ENCODE data around the gene DIP2C.
"Not testable (repeated sequence)": the region's sequence is repeated elsewhere in the genome, so short reads cannot be mapped to it uniquely, and the experiment has no call there.

DIP2C gene

DNA sequence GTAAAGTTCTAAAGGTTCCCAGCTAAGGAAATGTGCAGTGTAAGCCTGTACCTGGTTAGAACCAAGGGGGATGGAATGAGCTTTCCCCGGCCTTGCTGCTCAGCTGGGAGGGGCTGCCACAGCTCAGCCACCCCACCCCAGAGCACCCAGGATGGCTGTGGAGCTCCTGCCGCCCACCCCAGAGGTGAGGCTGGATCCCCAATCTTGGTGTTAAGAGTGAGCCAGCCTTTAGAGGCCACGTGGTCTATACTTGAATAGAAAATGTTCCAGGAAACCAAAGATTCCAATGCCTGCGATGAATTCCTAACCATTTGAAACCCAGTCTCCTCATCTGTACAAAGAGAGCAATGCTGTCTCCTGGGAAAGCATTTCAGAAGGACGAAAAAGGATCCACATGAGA, 16.5 kb downstream of the DIP2C start:
- DNase-seq: no peak

DNA sequence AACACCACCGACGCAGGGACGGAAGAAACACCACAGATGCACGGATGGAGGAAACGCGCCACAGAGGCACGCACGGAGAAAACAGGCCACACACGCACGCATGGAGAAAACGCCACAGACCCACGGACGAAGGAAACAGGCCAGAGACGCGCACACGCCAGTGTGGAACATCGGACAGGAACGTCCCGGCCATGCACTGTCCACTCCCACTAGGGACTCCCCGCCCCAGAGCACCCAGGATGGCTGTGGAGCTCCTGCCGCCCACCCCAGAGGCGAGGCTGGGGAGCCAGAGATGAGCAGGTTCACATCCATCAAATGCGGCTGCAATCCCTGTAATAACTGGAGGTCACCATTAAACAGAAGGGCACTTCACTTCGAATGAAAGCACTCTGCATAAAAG, 17.3 kb downstream of the DIP2C start:
- DNase-seq: no peak

DNA sequence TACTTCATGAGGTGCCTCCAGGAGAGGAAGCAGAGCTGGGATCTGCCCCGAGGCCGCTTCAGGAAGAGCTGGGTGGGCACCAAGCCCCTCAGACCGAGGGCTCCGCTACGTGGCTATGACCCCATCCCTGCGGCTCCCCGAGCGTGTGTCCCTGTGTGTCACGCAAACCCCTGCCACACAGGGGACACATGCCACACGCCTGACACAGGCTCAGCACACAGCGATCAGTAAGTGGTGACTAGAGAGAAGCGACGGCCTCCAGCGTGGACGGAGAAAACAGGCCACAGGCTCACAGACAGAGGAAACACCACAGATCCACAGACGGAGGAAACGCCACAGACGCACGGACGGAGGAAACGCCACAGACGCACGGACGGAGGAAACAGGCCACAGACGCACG, 18.5 kb downstream of the DIP2C start:
- DNase-seq: no peak

DNA sequence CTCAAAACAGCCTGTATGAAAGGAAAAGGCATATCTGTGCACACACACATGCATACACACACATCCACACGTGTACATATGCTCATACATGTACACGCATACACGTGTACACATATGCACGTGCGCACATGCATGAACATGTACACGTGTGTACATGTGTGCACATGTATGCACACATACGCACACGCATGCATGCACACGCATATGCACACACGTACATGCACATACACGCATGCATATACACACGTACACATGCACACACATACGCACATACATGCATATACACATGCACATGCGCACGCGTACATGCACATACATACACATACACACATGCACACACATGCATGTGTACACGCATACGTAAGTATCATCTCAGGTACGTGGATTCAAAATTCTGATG, 19.4 kb downstream of the DIP2C start:
- no peak for DNase-seq

DNA sequence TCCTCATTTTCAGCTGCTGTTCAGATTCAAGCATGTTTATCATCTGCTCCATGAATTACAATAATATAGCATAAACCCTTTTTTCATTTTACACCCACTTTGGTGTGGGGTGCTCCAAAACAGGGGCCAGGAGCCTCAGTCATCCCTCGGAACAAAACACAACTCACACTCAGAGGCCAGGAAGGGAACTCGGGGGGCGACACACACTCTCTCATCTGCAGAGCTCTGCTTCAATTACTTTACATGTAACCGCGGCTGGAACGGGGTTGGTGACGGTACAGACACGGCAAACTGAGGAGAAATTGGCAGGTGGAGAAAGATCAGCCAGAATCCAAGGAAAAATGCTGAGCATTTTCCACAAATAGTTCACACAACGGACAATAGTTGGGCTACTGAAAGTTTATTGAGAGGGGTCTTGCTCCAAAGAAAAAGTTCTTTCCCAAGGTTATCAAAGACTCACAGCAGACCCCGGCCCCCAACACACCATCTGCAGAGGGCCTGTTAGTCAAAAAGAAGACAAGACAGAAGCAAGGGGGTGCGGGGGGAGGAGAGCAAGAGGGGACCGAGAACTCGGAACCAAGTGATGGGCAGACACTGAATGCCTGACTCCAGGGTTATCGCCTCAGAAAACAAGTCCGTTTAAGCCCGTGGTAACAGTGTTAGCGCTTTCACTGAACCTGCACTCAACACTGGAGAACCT, 20.5 kb downstream of the DIP2C start:
- DNase-seq: no peak

DNA sequence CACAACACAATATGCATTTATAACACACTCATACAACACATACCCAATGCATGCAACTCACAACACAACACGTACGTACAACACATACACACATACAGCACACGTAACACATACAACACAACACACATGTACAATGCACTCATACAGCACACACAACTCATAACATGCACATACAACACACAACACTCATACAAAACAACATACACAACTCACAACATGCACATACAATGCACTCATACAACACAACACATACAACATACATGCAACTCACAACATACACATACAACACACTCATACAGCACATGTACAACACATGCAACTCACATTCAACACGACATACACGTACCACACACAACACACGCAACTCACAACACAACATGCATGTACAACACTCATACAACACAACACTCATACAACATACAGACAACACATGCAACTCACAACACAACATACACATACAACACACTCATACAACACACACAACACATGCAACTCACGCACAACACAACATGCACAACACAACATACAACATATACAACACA, 21.8 kb downstream of the DIP2C start:
- no peak for DNase-seq

DNA sequence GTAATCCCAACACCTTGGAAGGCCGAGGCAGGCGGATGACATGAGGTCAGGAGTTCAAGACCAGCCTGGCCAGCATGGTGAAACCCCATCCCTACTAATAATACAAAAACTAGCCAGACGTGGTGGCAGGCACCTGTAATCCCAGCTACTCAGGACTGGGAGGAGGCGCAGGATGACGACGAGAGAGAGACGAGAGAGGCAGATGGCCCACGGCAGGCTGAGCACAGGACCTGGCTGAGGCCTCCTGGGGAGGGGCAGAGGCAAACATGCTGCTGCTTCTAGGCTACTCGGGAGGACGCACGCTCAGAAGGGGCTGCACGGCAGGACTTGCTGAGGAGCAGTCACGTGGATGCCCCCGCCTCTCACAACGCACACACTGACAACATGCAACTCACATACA, 22.4 kb downstream of the DIP2C start:
- no peak for DNase-seq

DNA sequence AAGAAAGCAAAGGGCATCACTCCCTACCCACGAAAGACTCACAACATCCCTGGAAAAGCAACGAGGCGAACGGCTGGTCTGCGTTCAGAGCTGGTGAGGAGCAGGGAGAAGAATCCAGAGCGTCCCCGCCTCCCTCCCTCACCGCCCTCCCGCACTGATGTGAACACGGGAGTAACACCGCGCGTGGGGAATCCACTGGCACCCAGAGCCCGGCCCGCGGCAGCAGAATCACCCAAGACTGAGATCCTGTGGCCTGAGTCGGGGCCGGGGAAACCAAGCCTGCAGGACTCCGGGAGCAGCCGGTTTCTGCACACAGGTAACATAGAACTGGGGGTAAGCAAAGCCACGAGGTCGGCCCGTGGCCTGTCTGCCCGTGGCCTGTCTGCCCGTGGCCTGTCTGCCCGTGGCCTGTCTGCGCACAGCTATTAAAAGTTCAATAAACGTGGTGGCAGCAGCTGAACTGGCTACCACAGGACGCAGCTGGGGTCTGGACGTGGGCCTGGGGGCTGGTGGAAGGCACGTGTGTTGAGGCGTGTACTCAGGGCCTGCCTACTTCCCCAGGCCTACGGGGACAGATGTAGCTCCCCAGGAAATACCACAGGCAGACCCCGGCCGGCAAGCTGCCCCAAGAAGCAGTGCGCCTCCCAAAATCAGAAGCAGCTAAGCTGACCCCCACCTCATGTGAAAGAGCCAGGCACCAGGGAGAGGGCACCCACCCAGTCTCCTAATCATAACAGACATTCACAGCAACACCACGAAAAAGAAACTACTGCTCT, 23.0 kb downstream of the DIP2C start:
- DNase-seq: no peak

DNA sequence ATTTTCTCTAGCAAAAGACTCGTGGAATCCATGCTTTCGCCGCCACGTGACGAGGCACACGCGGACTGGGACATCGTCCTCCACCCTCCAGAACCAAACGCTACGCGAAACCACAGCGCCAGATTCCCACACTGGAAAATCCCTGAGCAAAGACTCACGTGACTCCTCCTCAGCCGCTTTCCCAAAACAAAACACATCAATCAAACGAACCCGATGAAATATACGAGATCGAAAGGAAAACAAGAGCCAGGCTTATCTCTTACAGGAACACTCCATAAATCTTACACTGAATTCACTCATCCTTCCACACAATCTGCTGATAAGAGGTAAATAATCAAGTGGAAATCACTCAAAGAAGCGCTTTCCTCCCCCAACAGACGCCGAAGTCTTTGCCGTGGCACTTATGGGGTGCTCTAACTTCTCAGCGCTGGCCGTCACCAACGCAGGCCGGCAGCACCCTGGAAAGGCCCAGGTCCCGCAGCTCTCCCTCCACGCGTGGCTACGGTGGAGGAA, 23.8 kb downstream of the DIP2C start:
- no peak for DNase-seq

DNA sequence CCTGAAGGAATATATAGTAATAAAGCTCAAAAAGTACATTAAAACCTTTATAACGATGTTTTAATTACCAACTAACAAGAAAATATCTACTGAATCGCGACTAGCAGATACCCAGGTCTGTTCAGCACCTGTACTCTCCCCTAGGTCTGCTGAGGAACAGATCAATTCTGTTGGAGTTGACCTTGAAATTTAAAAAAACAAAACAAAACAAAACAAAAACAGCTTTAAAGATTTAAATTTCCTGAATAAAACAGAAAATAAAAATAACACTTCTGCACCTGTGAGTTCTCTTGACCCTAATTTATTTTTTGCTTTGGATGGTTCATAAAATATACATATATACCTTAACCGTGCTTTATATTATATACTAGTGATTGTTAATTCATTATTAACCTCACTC, 24.6 kb downstream of the DIP2C start:
- no peak for DNase-seq

DNA sequence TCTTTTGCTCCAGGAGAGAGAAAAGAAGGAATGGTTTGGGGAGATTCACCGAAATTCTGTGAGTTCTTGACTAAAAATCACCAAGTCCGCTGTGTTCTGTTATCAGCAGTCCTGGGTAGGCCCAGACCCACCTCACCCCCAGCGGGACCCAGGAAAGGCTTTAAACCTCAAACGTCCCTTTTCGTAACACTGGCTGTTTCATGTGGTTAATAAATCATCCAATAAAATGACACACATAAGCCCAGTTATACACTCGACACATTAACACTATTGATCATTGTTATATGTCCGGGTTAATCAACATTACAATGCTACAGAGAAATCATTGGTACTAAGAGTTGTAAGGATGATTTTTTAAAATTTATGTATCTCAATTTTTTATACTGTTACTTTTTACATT, 25.2 kb downstream of the DIP2C start:
- no peak for DNase-seq

DNA sequence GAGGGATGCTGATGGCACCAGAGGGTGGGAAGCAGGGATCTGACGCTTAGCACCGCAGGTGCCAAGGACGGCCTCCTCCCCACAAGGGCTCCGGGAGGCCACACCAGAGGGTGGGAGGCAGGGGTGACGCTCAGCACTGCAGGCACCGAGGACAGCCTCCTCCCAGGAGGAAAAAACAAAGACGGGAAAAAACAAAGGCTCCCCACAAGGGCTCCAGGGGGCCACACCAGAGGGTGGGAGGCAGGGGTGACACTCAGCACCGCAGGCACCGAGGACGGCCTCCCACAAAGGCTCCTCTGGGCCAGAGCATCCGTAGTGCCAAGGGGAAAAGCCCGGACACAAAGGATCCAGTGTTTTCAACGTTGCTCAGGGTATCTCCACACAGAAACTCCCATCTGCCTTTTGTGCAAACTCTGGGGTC, 25.6 kb downstream of the DIP2C start:
- no peak for DNase-seq

DNA sequence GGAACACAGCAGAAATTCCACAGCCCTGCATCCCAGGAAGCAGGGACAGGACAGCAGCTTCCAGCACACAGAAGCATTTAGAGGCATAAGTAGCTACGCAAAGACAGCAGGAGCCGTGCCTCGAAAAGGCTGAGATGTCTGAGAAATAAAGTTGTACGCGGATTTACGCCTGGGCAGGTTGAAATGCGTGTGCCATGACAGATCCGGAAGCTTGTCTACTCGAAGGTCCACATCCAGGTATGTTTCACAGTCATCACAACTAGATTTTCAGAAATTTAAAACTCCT, 26.1 kb downstream of the DIP2C start:
- DNase-seq: no peak

DNA sequence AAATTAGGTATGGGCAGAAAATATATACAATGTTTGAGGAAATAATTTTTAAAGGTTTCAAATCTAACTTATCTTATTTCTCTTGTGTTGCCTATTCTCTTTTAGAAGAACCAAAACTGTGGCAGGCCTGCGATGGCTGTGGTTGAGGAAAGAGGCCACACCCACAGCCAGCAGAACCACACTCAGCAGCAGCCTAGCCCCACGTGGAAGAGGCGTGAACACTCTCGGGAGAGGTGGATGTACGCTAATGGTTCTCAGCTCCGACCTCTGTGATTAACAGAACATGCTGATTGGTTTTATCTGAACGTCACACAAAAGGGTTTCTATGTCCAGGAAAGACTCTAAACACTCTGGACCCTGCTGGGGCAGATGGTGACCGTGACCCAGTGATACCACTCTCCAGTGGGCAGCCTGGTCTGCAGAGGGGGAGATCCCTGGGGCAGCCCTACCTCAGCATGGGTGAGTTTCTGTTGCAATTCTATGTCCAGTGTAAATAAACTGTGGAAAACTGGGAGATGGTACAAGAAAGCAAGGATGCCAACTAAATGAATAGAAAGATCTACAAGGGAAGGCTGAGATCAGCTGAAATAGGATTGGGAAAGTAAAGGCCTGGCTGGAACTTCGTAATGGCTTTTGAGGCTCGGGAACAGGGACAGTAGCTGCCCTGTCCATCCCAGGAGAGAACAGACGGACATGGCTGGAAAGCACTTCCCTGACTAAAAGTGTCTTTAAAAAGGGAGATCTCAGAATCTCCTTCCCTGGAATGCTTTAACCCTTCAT, 26.6 kb downstream of the DIP2C start:
- DNase-seq: no peak

DNA sequence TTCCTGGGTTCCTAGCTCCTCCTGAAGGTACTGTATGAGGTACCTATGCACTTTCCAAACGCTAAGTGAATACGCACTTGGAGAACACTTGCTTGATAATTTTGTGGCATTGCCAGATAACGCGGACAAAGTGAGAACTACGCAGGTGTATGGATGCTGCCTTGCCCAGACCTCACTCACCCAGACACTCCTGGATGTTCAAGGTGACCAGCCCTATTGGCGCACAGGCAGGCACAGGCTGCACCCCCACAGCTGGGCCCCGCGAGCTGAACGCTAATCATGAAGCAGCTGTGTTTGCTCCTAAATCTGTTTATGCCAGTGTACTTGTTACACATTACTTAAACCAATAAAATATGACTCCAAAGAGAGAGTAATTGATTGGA, 27.3 kb downstream of the DIP2C start:
- DNase-seq: no peak

DNA sequence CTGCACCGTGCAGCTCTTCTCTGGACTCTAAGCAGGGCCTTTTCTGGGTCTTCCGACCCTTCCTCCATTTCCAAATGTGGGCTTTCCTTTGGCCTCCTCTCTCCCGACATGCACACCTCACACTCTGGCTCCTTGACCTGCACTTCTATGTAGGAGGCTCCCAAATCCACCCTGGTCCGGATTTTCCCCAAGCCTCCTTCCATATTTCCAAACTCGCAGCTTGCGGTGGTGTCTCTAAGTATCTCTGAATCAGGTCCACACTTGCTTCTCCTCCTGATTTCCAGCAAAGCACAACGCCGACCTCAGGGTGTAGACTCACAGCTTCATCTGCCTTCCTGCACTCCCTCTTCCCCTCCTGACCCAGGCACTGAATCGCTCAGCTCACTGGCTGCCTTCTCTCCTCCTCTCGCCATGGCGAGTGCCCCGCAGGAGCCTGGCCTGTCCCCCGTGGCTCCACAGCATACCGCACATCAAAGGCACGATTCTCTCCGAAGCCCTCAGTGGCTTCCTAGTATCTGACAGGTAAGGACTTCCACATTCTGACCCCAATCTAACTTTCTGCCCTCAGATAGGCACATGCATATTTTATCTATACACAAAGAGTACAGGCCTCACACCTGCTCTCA, 27.8 kb downstream of the DIP2C start:
- no peak for DNase-seq

DNA sequence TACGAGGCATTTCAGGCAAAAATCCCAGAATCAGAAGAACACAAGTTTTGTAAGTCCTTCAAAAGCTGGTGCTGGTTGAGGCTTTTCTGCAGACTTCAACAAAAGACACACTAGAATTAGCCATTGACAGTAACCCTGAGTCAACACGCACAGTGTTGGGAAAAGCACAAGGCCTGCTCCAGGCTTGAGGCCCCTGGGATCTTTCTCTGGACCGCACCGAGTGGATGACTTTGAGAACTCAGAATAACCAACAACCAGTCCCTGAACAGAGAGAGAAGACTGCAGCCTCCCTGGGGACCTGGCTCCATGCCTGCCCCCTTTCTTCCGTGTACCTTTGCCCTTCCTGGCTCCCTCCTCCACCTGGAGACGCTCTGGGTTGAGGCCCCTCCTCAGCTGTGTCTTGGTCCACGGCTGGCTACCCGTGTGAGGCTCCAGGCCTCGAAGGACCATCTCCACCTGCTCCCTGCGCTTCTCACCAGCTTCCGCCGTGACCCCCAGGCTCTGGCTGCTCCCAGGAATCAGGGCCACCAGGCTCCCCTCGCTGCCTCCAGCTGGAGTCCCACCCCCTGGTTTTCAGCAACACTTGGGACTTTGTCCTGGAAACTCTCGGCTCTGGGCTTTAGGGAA, 28.4 kb downstream of the DIP2C start:
- no peak for DNase-seq

DNA sequence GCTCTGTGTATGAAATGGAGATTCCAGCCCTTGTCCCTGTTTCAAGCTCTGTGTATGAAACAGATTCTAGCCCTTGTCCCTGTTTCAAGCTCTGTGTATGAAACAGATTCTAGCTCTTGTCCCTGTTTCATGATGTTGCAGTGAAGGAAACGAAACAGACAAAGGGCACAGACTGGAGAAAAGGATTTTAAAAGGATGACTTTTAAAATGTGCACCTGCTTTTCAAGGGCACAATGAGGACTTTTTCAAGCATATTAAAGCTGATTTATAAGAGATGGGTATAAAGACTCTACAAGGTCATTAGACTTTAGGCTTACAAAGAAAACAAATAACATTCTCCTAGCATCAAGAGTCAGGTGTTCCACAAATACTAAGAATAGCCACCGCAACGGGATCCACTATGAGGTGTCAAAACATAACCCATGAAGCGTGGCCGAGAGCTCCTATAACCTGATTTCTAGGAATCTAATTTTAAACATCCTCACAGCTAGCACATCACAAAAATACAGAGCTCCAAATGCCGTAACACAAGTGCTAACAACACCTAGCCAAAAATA, 29.0 kb downstream of the DIP2C start:
- DNase-seq: no peak

DNA sequence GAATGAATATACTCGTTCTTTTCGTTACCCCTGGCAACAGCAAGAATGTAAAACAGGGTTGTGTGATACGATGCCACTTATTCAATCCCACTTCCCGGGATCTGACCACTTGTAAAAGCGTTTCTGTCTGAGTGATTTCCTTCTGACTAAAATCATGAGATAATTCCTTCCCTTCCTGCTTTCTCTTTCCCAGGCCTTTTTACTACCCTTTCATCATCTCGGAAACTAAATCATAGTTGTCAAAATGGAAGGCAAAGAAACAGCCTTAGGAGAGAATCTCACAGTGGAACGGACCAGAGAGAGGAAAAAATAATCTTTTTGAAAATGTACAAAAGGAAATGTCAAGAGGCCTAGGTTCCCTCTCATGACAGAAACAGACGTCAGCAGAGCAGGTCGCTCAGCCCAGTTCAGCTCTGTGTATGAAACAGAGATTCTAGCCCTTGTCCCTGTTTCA, 29.8 kb downstream of the DIP2C start:
- DNase-seq: no peak

DNA sequence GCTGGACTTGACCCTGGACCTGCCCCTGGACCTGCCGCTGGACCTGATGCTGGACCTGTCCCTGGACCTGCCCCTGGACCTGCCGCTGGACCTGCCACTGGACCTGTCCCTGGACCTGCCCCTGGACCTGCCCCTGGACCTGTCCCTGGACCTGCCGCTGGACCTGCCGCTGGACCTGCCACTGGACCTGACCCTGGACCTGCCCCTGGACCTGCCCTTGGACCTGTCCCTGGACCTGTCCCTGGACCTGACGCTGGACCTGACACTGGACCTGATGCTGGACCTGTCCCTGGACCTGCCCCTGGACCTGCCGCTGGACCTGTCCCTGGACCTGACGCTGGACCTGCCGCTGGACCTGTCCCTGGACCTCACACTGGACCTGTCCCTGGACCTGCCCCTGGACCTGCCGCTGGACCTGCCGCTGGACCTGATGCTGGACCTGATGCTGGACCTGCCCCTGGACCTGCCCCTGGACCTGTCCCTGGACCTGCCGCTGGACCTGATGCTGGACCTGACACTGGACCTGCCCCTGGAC, 31.6 kb downstream of the DIP2C start:
- DNase-seq: not testable (repeated sequence)

DNA sequence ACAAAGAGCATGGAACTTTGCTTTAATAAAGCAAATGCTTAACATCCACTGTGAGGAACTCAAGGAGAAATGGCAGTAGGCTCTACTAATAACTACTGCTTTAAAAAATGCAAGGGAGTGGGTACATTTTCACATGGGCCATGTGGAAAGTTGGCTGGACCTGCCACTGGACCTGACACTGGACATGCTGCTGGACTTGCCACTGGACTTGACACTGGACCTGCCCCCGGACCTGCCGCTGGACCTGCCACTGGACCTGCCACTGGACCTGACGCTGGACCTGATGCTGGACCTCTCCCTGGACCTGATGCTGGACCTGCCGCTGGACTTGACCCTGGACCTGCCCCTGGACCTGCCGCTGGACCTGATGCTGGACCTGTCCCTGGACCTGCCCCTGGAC, 32.6 kb downstream of the DIP2C start:
- DNase-seq: no peak

DNA sequence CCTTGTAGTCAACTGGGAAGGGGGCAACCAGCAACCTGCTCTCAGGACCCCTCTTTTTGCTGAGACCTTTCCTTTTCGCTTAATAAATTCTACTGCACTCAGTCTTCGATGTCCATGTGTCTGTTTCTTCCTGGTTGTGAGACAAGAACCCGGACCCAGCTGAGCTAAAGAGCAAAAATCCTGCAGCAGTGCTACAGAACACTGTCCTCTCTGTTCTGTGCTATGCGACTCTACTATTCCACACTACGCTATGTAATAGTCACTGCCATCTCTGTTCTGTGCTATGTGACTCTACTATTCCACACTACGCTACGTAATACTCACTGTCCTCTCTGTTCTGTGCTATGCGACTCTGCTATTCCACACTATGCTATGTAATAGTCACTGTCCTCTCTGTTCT, 34.3 kb downstream of the DIP2C start:
- DNase-seq: no peak
